ENCODE results near the gene STAT6. TPM values are rescaled to one million over a fixed set of nuclear protein-coding genes. Genes with fewer than 3 reads are reported as not detected.

STAT6 gene
- total RNA-seq, 1 donor from 2014 or later = 167 TPM

GRCh38 chr12:57142727-57143126 lies 31.6 kb upstream of the STAT6 start:
- Mint-ChIP-seq H3K4me3 (no peak overlapping the region), H3K36me3 (peaks cover 31% of the 10 kb centered on the region), H3K27ac (no peak overlapping the region), H3K9me3 (no peaks in the 10 kb centered on the region), H3K4me1 (peaks cover 11% of the 10 kb centered on the region), H3K27me3 (ENCODE audit: low read depth) (no peaks in the 10 kb centered on the region)
- no peak for DNase-seq (ENCODE audit: low spot score in 2 of 2, unreplicated experiment in 2 of 2)
- TF ChIP-seq CTCF (IDR thresholded peaks at IDR 0.05; ENCODE audit: unreplicated experiment) = no peak

GRCh38 chr12:57142121-57142520 lies 31.0 kb upstream of the STAT6 start:
- H3K27me3 Mint-ChIP-seq (ENCODE audit: low read depth) = no peaks in the 10 kb centered on the region

GRCh38 chr12:57141249-57141648 lies 30.1 kb upstream of the STAT6 start:
- Mint-ChIP-seq H3K4me3 (no peak overlapping the region), H3K4me1 (peaks cover 7% of the 10 kb centered on the region), H3K27me3 (ENCODE audit: low read depth) (no peaks in the 10 kb centered on the region), H3K27ac (peak overlapping the region; percentile 30), H3K36me3 (peaks cover 31% of the 10 kb centered on the region), H3K9me3 (no peaks in the 10 kb centered on the region)
- no peak for DNase-seq (ENCODE audit: low spot score in 2 of 2, unreplicated experiment in 2 of 2)
- no peak for TF ChIP-seq CTCF (IDR thresholded peaks at IDR 0.05; ENCODE audit: unreplicated experiment)

More at GRCh38 chr12:57142121-57142520, 31.0 kb upstream of the STAT6 start:
- peak overlapping the region; percentile 71 for H3K27ac Mint-ChIP-seq
- H3K9me3 Mint-ChIP-seq = no peaks in the 10 kb centered on the region
- peaks cover 31% of the 10 kb centered on the region for H3K36me3 Mint-ChIP-seq
- H3K4me3 Mint-ChIP-seq = no peak overlapping the region
- no peak for TF ChIP-seq CTCF (IDR thresholded peaks at IDR 0.05; ENCODE audit: unreplicated experiment)
- peaks cover 5% of the 10 kb centered on the region for H3K4me1 Mint-ChIP-seq
- no peak for DNase-seq (ENCODE audit: low spot score in 2 of 2, unreplicated experiment in 2 of 2)

- no peak overlapping the region for H3K27ac Mint-ChIP-seq
- H3K4me3 Mint-ChIP-seq = no peak overlapping the region
- DNase-seq (ENCODE audit: low spot score in 2 of 2, unreplicated experiment in 2 of 2) = no peak
- H3K9me3 Mint-ChIP-seq = no peaks in the 10 kb centered on the region
- H3K4me1 Mint-ChIP-seq = peaks cover 10% of the 10 kb centered on the region
- H3K36me3 Mint-ChIP-seq = peaks cover 24% of the 10 kb centered on the region
- TF ChIP-seq CTCF (IDR thresholded peaks at IDR 0.05; ENCODE audit: unreplicated experiment) = no peak
- H3K27me3 Mint-ChIP-seq (ENCODE audit: low read depth) = no peaks in the 10 kb centered on the region
These were observed 28.9 kb upstream of the STAT6 start for GRCh38 chr12:57139796-57140649.

GRCh38 chr12:57138526-57139272 lies 27.5 kb upstream of the STAT6 start:
- no peak for TF ChIP-seq CTCF (IDR thresholded peaks at IDR 0.05; ENCODE audit: unreplicated experiment)
- no peak for DNase-seq (ENCODE audit: low spot score in 2 of 2, unreplicated experiment in 2 of 2)
- H3K27ac Mint-ChIP-seq = peak overlapping the region; percentile 44

More at GRCh38 chr12:57138526-57139272, 27.5 kb upstream of the STAT6 start:
- no peaks in the 10 kb centered on the region for H3K9me3 Mint-ChIP-seq
- no peaks in the 10 kb centered on the region for H3K27me3 Mint-ChIP-seq (ENCODE audit: low read depth)
- H3K36me3 Mint-ChIP-seq = peaks cover 24% of the 10 kb centered on the region
- H3K4me1 Mint-ChIP-seq = peaks cover 24% of the 10 kb centered on the region
- no peak overlapping the region for H3K4me3 Mint-ChIP-seq

Measured in mesothelial cell of epicardium (in vitro differentiated cells).